Measurements from ENCODE around the gene DDR1.
A peak's percentile ranks its signal among the peaks of the same experiment; 100 is the strongest.
"Not testable (repeated sequence)": the region's sequence is repeated elsewhere in the genome, so short reads cannot be mapped to it uniquely, and the experiment has no call there.

The DDR1 gene

DNA sequence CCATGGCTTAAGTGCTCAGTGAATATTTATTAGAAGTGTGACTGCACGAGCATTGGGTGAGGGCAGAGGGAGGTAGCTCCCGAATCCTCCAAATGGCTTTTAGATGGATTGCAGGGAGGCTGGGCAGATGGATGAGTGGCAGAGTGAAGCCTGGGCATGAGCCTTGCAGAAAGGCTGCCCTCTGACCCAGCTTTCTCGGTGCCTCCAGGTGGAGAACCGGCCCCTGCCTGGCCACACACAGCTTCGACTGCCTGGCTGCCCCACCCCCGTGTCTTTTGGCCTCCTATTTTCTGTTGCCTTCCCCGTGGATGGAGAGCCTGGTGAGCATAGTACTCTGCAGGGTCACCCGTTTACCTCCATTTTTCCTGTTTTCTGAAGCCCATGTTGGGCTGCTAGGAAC, 33.2 kb downstream of the DDR1 start:
- DNase-seq (ENCODE audit: low read depth), result no peak

DNA sequence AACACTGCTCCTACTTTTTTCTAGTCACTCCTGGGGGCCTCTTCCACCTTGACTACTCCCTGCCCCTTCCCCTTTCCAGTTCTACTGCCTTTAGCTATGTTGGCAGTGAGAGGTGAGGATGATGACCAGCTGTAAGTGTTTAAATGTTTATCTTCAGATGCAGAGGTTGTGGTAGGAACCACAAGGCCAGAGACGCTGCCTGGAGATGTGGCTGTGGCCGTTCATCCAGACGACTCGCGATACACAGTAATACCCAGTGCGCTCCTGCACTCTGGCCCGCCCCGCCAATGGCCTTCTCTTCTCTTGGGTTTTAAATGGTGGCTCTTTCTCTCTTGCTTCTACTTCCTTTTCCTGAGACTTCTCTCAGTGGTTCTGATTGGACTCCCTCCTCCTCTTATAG, 34.4 kb downstream of the DDR1 start:
- no peak for DNase-seq (ENCODE audit: low read depth)

DNA sequence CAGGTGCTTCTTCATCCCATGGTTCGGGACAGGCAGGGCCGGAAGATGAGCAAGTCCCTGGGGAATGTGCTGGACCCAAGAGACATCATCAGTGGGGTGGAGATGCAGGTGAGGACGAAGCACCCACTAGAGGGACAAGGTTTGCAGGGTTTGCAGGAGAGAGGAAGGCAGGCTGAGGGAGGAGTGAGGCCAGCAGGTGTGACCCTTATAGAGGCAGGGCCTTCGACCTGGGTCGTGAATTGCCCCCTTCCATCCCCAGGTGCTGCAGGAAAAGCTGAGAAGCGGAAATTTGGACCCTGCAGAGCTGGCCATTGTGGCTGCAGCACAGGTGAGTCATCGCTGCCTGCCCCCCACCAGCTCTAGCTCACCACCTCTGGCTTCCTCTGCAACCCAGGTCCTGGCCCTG, 38.1 kb downstream of the DDR1 start:
- DNase-seq (ENCODE audit: low read depth), result no peak

DNA sequence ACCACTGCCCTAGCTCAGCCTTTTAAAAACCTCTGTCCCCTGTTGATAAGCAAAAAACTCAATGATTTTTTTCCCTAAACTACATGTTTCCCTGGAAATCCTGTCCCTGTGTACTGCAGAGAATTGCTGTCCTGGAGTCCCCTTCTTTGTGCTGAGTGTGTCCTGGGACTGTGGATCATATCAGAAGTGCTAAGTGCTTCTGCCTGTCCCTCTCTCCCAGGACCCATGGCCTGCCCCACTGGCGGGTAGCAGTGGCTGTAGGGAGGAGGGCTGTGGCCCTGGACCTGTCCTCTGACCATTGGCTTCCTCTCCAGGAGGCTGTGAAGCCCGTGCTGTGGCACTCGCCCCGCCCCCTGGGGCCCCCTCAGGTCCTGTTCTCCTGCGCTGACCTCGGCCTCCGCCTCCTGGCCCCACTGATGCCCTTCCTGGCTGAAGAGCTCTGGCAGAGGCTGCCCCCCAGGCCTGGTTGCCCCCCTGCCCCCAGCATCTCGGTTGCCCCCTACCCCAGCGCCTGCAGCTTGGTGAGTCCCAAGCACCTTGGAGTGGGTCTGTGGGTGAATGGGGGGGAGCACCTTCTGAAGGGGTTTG, 39.8 kb downstream of the DDR1 start:
- DNase-seq (ENCODE audit: low read depth), result not testable (repeated sequence)

DNA sequence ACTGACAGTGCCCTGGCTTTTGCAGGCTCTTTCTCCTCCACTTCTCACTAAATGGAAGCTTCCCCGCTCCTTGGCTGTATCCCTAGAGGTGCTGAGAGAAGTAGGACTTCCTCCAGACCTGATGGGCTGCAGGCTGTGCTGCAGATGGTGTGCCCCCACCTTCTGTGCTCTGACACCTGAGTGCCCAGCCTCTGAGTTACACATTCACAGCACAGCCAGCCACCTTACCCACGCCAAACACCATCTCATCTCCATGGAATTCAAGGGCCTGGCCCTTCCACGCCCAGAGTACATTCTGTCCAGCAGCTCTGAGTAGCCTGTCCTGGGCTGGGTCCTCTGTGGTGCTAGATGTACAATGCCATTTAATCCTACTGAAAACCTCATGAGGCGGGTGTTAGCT, 42.3 kb downstream of the DDR1 start:
- peak; percentile 40 for DNase-seq (ENCODE audit: low read depth)

DNA sequence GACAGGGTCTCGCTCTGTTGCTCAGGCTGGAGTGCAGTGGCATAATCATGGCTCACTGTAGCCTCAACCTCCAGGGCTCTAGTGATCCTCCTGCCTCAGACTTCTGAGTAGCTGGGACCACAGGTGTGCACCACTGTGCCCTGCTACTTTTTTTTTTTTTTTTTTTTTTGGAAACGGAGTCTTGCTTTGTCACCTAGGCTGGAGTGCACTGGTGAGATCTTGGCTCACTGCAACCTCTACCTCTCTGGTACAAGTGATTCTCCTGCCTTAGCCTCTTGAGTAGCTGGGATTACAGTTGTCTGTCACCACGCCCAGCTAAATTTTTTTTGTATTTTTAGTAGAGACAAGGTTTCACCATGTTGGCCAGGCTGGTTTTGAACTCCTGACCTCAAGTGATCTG, 42.8 kb downstream of the DDR1 start:
- not testable (repeated sequence) for DNase-seq (ENCODE audit: low read depth)

DNA sequence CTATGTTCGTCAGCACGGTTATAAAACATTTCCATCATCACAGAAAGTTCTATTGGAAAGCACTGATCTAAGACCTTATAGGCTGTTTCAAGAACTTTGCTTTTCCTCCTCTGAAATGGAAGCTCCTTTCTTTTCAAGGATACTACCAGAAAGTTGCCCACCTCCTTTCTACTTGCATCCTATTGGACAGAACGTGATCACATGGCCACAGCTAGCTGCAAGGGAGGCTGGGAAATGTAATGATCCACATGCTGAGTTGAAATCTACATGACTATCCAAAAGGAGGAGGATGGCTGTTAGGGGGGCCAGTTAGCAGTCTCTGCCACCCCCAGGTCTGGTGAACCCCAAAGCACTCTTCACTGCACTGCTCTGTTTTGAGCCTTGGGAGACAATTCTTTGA, 44.4 kb downstream of the DDR1 start:
- no peak for DNase-seq (ENCODE audit: low read depth)

DNA sequence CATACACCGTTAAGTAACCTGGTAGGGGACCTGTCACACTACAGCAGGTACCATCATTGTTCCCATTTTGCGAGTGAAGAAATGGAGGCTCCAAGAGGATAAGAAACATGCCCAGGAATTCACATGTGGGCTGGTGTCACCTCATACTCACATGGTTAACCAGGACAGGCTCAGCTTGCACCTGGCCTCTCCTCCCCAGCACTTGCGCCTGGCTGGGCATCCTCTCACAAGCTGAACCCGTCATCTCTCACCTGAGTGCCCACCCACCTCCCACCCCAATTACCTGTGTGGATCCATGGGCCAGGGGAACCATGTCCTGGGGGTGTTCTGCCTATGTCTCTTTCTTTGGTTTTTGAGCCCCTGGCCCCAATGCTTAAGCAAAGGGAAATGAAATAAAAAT, 46.2 kb downstream of the DDR1 start:
- no peak for DNase-seq (ENCODE audit: low read depth)

DNA sequence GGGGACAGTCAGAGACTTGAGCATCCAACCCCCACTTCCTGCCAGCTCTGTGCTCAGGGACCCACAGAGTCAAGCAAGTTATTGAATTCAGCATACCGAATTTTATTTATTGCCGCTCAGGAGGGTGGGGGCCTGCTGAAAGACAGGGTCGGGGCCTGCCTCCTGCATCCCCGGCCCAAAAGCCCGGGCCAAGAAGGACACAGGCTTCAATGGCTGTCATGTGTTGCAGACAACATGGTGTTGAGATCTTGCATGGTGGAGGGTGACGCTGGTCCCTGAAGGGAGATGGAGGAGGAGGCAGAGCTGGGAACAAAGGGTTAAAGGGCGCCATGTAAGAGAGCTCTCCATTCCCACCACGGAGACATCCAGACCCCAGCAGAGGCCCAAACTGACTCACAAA, 47.0 kb downstream of the DDR1 start:
- DNase-seq (ENCODE audit: low read depth), result no peak

DNA sequence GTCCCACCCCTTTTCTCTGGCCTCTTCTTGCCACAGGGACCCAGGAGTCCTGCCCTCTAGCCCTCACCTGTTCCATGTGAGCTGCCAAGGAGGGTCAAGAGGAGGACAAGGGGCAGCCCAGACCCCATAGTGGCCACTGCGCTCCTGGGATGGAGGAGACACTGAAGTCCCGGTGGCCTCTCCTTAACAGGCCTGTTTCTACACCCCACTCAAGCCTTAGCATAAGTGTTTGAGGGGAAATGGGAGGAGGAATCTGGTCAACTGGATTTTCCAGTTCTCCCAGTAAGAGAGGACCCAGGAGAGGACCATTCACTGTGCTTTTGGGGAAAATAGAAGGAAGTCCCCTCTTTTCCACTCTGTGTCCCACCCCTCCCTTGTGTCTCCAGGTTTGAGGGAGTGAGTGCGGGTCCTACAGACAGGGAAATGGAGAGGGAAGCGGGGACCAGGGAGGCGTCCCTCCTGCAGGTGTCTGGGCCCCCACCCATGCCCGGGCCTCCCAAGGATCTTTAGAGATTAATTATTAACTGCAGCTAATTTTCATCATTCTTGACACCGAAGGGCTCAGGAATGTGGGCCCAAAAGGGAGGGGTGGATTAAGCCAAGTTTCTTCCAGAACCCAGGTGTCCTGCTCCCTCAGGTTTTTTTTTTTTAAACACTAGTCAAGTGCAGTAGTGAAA, 47.8 kb downstream of the DDR1 start, which contains the start of gene SFTA2:
Gene SFTA2, minus strand, starts transcription at position 202 of the 677 bp plus-strand sequence. Its CDS starts 74 bp downstream, at position 128.
- no peak for DNase-seq (ENCODE audit: low read depth)

DNA sequence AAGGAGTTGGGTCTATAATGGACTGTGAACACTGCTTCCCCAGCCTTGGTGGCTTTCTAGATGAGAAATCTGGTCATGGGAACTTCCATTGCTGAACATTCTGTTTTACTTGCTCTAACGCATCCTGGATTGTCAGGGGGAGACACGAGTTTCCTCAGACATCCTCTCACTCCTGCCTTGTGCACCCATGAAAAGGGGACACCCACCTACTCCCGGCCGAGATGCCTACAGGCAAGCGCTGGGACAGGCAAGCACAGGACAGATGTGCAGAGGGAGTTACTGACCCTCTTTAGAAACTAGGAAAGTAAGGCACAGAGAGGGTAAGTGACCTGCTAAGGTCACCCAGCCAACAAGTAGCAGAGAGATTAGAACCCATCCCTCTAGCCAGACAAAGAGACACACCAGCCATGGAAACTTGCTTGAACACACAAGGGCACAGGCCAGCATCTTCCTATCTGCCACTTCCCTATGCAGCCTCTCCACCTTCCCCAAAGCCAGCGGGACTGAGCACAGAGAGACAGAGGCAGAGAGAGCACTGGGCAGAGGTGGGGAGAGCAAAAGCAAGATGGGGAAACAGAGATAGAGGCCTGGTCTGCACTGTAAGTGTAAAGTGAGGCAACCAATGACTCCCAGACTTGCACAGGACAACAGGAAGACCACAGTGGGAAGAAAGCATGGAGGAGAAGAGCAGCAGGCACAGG, 48.5 kb downstream of the DDR1 start:
- no peak for DNase-seq (ENCODE audit: low read depth)

DNA sequence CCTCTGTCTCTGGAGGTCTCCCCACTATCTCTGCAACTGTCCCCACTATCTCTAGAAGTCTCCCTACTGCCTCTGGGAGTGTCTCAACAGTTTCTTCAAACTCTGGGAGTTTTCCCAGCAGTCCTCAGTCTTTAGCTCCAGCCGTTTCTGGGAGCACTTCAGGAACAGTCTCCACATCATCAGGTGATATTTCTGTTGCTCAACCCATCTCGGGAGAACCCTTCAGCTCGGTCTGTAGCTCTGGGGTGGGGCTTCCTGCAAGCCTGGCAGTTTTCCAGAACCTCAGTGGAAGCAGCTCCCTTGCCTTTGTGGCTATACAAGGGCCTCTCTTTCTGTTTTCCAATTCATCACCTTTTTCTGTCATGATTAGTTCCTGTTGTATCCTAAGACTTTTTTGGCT, 50.7 kb downstream of the DDR1 start:
- DNase-seq (ENCODE audit: low read depth), result peak; percentile 77

DNA sequence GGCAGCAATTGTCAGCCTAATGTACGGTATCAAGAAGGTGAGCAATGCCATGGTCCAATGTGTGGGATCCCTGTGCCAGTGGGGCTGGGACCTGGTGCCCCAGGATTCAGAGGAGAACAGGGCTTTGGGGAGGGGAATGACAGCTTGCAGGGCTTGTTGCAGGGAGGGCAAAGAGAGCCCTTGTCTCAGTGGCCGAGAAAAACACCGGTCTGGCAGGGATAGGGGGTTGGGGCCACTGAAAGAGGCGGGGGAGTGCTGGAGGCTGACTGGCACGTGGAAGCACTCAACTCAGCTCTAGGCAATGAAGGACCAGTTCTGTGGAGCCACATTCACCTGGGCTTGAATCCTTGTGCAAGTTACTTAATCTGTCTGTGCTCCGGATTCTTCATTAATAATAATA, 52.9 kb downstream of the DDR1 start:
- no peak for DNase-seq (ENCODE audit: low read depth)

DNA sequence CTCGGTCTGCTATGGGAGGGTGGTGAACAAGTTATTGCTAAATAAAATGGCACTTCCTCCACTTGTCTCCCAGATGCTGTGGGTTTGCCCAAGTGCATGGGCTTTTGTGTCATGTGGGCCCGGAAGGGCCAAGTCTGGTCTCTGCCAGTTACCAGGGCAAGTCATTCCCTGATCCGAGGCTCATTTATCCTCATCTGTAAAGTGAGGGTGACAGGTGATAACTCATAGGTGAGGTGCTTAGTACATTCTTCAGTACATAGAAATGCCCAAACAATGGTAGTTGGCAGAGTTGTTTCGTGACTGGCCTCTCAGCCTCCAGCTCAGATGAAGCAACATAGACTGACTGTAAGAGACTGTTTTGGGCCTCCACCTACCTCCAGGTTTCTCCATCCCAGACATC, 54.4 kb downstream of the DDR1 start:
- DNase-seq (ENCODE audit: low read depth), result no peak

DNA sequence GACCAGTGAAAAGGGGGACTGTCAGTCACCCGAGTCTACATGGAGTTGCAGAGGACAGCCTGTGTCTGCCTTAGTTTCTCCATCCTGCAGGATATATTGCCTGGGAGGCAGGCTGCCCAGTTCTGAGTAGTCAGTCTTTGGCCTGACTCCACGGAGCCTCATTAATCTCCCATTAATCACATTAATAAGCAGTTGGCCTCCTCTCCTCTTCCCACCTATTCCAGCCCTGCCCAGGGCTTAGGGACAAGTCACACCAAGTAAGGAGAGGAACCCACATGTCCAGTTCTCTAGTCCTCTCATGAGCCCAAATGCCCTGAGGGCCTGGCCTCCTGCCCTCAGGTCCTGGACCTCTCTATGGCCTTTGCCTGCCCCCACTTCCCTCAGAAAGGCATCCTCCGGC, 55.2 kb downstream of the DDR1 start:
- no peak for DNase-seq (ENCODE audit: low read depth)

DNA sequence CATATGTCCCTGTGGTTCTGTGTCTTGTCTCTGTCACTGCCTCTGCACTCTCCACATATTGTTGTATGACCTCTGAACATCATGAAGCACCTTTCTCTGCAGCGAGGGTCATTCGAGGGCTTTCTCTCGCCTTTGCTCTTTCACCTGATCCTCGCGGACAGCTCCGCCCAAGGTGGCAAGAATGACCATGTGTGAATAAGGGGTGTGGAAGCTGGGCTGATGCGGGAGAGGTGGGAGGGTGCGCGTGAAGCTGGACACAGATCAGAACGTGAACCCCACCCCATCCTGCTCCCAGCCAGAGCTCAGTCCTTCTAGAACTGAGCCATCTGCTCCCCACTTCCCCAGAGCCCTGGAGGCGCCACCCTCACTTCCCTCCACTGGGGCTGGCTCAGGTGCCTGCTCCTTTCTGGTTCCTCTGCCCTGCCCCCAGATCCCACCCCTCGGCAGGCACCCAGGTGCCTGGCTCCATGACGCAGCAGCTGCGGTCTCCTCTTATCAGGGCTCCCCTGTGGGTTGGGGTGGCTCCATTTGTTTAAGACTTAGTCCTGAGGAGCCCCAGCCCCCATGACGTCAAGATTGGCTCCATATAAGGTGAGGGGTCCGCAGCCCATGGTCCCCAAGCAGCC, 56.2 kb downstream of the DDR1 start, which contains the start of gene MUCL3:
Gene MUCL3, plus strand, starts transcription at position 613 of the 626 bp plus-strand sequence. CDS start 27 bp downstream, outside the sequence.
- no peak for DNase-seq (ENCODE audit: low read depth)

DNA sequence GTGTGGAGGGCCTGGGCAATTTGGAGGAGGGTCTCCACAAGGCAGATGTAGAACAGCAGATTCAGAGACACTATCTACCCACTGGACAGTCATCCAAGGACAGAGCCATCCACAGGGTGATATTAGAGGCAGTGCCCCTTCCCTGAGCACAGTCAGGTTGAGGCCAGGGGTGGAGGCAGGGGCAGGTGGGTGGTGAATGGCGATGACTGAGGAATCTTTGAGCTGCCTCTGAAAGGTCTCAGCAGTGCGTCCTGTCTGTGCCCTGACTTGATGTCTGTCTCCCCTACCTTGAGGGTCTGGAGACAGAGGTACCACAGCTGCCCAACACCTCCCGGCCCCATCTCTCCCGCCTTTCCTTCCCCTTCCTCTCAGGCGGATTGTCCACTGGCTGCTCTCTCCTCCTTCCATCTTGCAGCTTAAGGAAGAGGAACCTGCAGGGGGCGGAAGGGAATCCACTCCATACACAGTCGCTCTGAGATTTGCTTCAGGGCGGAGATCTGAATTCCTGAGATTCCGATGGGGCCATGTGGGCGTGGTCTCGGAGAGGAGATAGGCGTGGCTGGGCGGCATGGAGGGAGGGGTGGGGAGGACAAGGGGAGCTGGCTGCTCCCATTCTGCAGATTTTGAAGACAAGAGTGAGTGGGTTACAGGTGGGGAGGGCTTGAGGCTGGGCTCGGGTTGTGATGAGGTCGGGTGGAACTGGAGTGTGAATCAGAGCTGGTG, 58.2 kb downstream of the DDR1 start:
- peak; percentile 82 for DNase-seq (ENCODE audit: low read depth)

DNA sequence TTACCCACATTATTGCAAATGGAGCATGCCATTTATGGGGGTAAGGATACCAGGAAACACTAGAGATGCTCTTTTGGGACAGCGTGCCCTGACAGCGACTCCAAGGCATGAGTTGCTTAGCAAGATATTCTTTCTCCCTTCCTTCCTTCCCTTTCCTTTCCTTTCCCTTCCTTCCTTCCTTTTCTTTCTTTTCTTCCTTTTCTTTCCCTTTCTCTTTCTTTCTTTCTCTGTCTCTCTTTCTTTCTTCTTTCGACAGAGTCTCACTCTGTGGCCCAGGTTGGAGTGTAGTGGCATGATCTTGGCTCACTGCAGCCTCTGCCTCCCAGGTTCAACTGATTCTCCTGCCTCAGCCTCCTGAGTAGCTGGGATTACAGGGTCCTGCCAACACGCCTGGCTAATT, 59.7 kb downstream of the DDR1 start:
- no peak for DNase-seq (ENCODE audit: low read depth)

DNA sequence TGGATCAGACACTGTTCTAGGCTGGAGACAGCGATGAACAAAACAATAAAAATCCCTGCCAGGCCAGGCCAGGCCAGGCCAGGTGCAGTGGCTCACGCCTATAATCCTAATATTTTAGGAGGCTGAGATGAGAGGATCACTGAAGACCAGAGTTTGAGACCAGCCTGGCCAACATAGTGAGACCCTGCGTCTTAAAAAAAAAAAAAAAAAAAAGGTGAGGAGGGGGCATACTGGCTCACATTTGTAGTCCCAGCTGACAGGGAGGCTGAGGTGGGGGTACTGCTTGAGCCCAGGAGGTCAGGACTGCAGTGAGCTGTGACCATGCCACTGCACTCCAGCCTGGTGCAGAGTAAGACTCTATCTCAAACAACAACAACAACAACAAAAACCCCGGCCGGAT, 61.0 kb downstream of the DDR1 start:
- no peak for DNase-seq (ENCODE audit: low read depth)

DNA sequence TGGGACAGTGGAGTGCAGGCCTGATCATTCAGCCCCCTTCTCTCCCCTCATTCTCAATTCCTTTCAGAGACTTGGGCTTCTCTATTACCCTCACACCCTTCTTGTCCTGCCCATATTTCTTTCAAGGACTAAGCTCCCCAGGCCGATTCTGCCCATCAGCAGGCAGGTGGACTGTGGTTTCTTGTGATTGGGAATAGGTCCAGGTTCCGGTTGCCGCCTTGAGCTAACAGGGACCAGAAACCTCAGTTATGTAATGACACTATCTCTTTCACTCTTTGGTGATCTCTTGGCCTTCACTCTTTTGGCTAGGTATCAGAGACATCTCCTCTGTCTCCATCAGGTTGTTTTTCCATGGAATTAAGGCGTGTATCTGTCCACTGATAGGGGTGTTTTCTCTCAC, 62.9 kb downstream of the DDR1 start:
- no peak for DNase-seq (ENCODE audit: low read depth)

DNA sequence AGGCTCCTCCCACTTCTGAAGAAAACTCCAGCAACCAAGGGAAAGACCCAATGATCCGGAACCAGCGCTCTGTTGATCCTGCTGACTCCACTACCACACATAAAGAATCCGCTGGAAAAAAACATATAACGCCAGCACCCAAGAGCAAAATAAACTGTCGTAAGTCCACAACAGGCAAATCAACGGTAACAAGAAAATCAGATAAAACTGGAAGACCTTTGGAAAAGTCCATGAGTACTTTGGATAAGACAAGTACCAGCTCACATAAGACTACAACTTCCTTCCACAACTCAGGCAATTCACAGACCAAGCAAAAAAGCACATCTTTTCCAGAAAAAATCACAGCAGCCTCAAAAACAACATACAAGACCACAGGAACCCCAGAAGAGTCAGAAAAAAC, 64.5 kb downstream of the DDR1 start:
- DNase-seq (ENCODE audit: low read depth), result no peak

Data from amniotic epithelial cell (primary cell).